Activated CD8-positive, alpha-beta memory T cell treated with anti-CD3 and anti-CD28 coated beads for 1 hour (primary cell): ENCODE results near the gene FBXL16.
"Not testable (repeated sequence)": the region's sequence is repeated elsewhere in the genome, so short reads cannot be mapped to it uniquely, and the experiment has no call there.

Source experiments
- DNase-seq, 2 donors: peaks; one replicate each; pipeline ENCODE4 v3.0.0-alpha.2; 2020; ENCODE audit warnings: low read depth in 1 of 2; ENCODE audit errors: extremely low read depth in 1 of 2

Gene FBXL16

DNA sequence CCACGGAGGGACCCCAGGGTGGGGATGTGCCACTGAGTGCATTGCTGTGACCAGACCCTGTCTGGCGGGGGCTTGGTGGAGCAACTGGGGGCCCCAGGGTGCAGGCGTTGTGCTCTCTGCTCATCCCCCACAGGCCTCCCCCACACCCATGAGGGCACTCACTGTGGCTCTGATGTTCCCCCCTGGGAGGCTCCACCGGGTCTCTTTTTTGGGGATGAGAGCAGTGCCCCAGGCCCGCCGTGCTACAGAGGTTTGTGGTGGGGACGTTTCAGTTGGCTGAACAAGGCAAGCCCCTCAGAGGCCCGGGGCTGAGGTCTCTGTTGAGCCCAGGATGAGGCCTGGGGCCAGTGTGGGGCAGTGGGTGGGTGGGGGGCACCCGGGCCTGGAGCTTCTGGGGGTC lies 18.1 kb upstream of the FBXL16 start:
- DNase-seq = no peak

DNA sequence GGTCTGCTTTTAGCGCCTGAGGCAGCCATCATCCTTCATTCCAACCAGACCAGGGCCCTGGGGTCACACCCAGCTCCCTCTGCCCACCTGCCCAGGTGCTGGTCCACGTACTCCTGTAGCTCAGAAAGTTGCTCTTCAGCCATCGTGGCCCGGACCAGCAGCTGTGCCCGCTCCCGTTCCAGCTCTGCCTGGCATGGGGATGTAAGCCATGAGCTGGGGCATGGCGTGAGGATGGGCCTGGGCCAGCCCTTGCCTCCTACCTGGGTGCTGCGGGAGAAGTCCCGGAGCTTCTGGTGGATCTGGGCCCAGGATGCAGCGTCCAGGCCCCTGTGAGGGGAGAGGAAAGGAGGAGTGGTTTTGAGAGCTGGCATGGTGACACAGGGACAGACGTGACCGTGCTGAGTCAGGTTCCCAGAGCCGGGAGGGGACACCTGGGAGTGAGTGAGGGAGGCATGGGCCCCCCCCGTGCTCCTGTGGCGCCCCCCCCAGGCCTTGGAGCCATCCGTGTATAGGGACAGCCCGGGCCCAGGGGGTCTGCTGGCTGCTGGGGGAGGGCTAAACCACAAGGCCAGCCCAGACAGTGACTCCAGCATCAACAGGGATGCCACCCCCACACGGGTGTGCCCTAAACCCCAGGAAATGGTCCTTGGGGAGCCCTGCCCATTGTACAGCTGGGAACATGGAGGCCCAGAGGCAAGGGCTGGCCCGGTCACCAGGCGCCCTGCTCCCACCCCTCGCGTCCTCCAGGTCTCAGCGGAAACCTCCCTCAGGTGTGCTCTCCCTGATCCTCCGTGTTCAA lies 17.4 kb upstream of the FBXL16 start:
- no peak for DNase-seq

DNA sequence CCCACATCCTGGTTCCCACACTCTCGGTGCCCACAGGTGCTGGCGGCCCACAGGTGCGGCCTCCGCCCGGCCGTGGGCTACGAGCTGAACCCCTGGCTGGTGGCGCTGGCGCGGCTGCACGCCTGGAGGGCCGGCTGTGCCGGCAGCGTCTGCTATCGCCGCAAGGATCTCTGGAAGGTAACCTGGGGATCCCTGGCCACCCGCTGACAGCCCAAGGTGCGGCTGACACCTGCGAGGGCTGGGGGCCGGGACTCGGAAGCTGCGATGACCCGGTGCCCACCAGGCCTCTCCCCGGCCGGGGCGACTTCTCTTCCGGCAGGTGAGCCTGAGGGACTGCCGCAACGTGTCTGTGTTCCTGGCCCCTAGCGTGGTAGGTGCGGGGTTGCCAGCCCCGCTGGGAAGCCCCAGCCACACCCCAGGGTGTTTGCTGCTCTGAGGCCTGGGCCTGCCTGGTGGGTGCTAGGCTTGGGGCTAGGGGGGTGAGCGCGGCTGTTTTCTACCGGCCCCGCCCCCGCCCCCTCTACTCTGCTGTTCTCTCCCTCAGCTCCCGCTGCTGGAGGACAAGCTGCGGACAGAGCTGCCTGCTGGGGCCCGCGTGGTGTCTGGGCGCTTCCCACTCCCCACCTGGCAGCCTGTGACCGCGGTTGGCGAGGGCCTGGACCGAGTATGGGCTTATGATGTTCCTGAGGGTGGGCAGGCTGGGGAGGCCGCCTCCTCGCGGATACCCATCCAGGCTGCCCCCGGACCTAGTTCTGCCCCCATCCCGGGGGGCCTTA lies 16.4 kb upstream of the FBXL16 start:
- no peak for DNase-seq

DNA sequence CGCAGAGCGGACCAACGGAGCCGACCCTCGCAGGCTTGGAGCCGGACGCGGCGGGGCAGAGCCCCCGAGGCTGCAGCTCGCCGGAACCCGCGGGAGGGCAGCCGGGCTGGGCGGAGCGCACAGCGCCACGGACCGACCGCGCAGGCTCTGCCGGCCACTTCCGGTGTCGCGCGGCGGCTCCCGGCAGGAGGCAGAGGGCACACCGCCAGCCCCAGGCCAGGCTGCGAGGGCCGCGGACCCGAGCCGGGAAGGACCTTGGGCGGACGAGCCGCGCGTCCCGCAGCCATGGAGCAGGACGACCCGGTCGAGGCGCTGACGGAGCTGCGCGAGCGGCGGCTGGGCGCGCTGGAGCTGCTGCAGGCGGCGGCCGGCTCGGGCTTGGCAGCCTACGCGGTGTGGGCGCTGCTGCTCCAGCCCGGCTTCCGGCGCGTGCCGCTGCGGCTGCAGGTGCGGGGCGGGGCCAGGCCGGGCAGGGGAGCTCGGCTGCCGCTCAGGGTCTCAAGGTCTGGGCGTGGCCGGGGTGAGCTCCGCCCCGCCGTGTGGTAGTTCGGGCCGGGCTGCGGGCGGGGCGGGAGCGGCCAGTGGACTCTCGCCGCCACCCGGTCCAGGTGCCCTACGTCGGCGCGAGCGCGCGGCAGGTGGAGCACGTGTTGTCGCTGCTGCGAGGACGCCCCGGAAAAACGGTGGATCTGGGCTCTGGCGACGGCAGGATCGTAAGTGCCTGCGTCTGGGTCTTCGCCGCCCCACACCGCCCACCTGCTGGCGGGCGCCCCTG lies 15.6 kb upstream of the FBXL16 start, which contains the start of gene ANTKMT:
TSS of gene ANTKMT (plus strand) at position 157 of the 775 bp plus-strand sequence. CDS start at position 286, 129 bp downstream.
- DNase-seq = peak; percentile 34 to 59

DNA sequence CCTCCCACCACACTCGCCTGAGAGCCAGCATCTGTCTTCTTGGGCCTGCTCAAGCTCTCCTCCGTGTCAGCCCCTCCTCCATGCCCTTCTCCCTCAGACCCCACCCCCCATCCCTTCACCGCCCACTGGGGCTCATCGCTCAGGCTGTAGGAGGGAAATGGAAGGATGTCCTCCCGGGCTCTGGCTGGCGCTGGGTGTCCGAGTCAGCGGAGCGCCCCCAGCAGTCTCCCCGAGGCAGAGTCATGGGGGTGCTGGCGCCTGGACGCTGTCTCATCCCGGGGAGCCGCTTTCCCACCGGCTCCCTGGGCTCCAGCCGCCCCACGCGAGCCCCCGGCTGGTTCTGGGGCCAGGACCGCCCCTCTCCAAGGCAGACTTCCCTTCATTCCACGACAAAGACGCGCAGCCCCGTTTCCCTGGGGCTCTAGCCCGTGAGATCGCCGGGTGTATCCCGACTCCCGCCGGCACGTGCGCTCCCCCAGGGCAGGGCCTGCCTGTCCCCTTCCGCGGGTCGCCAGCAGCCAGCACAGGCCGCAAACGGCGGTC lies 14.9 kb upstream of the FBXL16 start:
- DNase-seq = no peak

DNA sequence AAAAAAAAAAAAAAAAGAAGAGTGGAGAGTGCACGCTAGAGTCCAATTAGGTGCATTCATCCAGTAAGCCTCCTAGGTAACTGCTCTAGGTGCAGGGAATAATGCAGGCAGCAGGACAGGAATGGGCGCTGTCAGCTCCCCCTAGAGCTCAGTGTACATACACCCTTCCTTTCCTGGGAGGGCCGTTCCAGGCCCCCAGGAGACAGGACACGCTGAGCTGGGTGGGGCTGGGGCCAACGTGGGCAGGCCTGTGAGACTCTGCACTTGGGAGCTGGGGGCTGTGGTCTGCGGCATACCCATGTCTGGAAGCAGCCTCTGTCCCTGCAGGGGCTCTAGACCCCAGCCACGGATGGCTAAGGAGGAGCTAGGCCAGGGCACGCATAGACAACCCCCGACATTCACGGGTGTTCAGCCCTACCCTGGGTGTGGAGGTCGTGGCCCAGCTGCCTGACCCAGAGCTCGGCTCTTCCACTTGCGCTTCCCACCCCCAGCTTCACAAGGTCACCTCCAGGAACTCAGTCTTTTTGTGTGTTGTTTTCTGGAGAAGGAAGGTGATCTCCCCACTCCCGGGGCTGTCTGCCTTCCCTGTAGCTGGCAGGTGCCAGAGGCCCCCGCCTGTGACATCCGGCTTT lies 14.3 kb upstream of the FBXL16 start:
- DNase-seq = no peak

DNA sequence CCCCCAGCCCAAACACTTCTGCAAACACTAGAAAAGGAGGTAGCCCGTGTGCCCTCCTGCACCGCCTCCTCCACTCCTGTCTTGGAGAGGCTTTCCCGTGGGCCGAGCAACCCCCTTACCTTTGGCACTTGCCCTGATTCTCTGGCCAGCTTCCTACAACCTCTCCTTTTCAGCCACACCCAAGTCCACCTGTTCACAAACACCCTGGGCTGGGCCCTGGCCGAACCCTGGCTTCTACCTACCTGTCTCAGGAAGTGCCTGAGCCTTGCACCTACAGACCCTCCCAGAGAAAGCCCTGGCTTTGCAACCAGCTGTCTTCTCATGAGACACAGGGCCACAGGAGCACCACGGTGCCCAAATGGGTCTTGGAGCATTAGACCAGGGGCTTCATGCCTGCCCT lies 13.3 kb upstream of the FBXL16 start:
- DNase-seq = no peak

DNA sequence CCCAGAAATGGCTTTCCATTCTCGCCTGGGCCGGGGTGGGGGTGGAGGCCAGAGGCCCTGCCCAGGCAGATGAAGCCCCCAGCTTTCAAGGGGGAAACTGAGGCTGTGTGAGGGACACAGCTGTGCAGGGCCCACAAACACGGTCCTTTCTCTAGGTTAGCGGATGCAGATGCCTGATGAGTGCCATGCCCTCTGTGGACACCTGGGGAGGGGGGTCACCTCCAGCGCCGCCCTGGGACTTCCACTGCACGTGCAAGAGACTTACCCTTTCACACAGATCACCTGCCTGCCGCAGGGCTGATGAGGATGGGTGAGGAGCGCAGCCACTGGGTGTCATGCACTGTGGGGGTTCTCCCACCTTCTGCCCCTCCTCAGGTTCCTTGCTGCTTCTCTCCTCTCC lies 12.8 kb upstream of the FBXL16 start:
- DNase-seq = no peak

DNA sequence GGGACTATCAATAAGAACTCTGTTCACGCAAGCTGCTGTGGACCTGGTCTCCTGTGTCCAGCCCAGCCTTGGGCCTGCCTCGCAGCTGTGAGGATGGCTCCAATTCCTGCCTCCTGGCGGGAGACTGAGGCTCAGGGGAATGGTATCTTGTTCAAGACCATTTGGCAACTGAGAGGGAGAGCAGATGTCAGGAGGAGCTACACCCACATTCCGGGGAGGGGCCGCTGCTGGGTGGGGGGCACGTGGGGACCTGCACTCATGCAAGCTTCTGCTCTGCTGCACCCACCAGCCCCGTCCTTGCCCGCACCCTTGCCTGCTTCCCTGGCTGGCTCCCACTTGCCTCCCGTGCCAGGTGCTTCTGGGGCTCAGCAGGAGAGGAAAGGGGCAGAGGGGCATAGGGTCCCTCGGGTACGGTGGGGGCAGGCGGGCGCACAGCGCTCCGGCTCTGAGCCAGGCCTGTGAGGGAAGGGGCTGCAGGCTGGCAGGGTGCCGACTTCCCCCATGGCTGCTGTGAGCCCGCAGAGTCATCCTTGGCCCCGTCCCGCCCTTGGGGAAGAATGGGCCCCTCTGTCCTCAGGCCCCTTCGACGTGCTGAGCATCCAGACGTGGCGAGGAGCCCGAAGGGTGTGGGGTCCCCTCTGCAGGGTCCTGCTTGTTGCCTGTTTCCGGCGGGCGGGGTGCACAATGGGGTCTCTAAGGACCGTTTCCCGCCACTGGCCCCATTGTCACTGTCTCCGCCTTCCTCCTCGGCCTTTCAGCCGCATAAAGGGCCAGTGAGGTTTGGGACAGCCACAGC lies 12.0 kb upstream of the FBXL16 start:
- no peak for DNase-seq

DNA sequence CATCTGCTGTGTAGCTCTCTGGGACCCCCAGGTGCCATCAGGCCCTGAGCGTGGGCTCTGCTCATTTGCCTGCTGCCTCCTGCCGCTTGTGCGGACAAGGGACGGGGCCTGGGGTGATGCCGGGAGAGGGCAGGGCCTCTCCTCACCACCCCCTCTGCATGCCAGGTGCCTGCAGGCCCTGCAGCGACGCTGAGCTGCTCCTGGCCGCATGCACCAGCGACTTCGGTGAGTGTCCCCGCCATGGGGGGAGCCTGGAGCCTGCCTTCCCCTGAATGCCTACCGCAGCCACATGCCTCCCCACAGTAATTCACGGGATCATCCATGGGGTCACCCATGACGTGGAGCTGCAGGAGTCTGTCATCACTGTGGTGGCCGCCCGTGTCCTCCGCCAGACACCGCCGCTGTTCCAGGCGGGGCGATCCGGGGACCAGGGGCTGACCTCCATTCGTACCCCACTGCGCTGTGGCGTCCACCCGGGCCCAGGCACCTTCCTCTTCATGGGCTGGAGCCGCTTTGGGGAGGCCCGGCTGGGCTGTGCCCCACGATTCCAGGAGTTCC lies 11.2 kb upstream of the FBXL16 start:
- DNase-seq = no peak

DNA sequence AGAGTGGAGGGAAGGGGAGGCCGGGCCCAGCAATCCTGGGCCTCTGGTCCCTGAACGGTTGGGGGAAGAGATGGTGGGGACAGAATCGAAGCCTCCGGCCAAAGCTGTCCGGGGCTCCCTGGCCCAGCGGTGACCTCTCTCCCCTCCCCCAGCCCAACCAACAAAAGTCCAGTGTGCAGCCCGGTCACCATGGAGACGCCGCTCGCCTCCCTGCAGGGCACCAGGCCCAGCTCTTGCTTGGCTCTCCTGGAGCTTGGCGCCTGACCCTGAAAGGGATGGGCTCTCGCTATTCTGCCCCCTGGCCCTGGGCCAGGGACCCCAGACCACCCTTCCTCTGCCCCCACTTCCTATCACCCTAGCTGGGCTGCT lies 10.6 kb upstream of the FBXL16 start:
- no peak for DNase-seq

DNA sequence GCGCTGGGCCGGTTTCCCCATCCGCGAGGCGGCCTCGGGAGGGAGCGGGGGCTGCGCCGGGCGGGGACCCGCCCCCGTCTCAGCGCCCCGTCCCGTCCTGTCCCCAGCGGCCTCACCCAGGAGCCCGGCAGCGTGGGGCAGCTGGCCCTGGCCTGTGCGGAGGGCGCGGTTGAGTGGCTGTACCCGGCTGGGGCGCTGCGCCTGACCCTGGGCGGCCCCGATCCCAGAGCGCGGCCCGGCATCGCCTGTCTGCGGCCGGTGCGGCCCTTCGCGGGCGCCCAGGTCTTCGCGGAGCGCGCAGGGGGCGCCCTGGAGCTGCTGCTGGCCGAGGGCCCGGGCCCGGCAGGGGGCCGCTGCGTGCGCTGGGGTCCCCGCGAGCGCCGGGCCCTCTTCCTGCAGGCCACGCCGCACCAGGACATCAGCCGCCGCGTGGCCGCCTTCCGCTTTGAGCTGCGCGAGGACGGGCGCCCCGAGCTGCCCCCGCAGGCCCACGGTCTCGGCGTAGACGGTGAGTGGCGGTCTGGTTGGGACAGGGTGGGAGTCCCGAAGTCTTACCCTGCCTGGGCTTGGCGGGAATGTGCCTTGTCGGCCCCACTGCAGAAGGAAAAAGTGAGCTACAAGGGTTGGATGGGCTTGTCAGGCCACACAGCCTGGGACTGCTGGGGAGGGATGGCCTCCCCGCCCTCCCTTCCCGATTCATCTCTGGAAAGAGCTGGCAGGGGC lies 10.0 kb upstream of the FBXL16 start:
- no peak for DNase-seq

DNA sequence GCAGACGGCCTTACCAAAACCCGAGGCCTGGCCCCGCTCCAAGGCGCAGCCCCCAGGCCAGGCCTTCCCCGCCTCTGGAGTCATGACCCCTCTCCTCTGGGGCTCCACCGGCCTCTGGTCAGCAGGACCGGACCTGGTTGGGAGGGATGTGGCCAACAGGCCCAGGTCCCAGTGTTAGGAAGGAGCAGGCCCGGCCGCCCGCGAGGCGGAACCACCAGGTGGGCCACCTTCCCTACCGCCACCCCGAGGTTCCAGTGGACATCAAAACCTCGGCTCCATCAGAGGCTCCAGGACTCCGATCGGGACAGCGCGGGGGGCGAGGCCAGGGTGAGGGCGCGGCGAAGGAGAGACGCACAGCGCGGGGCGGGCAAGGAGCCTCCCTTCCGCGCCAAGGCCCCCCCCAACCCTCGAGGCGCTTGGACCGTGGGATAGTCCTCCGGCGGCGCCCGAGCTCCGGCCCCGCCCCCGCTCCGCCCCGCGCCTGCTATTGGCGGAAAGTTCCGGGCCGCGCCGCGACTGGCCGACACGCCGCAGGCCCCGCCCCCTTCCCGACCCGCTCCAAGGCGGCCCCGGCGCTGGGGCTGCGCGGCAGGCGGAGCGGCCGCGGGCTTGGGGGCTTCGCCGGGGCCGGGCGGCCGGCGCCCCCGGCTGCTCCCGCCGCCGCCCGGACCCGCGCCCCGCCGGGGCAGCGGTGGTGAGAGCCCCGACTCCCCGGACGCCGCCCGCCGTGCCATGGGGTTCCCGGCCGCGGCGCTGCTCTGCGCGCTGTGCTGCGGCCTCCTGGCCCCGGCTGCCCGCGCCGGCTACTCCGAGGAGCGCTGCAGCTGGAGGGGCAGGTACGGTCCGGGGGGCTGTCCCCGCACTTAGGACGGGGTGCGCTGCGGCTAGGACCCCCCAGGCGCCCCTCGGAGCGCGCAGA lies 9.2 kb upstream of the FBXL16 start, which contains the start of gene METRN:
TSS of gene METRN (plus strand) at position 561 of the 919 bp plus-strand sequence. CDS start at position 733, 172 bp downstream.
- peak; percentile 65 to 88 for DNase-seq

DNA sequence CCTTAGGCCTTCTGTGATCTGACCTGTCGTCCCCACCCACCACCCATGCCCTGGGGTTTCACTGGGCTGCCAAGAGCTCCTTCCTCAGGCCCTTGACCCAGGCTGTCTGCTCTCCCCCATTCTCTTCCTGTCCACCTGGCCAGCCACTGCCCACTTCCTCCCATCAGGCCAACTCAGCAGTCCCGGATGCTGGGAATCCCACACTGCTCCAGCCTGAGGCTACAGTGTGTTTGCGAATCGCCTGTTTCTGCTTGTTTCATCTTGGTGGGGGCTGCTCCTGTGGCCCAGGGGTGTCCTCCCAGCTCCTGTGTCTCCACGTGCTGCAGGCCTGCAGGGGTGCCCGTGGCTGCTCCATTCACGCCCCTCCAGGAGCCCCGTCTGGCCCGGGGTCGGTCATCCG lies 8.5 kb upstream of the FBXL16 start:
- DNase-seq = no peak

DNA sequence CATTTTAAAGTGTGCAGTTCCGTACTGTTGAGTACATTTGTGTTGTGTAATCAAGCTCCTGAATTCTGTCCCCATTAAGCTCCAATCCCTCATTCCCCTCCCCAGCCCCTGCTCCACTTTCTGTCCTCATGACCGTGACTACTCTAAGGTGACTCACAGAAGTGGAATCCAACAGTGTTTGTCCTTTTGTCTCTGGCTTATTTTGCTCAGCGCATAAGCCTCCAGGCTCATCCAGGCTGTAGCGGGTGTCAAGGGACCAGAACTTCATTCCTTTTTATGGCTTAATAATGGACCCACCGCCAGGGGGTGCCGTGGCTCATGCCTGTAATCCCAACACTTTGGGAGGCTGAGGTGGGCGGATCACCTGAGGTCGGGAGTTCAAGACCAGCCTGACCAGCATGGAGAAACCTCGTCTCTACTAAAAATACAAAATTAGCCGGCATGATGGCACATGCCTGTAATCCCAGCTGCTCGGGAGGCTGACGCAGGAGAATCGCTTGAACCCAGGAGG lies 7.2 kb upstream of the FBXL16 start:
- not testable (repeated sequence) for DNase-seq

DNA sequence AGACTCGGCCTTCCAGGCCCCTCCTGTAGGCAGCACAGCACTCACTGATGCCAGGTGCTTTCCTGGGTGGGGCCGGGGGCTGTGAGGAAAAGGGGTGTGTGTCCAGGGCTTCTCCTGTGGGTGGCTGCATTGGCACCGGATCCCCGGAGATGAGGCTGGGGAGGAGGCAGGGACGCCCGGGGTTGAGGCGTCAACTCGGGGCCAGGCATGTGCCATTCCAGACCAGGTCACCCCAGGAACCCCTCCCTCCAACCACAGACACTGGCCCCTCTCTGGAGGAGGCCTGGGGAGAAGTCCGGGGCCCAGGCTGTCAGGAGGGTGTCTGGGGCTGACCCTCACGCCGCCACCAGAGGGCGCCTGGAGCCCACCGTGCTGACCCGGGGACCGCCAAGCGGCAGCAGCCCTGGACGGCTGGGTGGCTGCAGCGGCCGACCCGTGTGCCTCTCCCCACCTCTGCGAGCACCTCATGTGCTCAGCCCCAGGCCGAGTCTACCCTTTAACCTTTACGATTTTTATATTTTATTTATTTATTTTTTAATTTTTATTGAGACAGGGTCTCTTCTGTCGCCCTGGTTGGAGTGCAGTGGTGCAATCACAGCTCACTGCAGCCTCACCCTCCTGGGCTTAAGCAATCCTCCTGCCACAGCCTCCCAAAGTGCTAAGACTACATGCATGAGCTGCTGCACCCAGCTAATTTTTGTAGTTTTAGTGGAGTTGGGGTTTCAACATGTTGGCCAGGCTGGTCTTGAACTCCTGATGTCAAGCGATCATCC lies 6.1 kb upstream of the FBXL16 start:
- DNase-seq = peak; percentile 59 to 83

DNA sequence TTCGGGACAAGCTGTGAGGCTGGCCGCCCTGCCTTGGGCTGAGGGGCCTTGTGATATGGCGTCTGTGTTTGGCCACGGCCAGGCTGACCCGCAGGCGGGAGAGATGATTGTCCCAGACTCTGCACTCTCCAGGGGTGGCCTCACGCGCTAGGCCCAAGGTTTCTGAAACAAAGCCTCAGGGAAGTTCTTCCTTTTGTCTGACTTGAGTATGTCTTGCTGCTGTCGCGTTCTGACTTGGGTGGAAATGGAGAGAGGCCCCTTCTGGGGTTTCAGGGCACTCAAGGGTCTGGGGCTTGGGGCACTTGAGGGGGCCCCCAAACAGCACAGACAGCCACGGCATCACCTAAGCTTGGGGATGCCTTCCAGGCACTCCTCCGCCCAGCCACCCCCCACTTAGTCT lies 5.5 kb upstream of the FBXL16 start:
- no peak for DNase-seq
